HCT116 (cell line): ENCODE data around the gene PIK3CD. TPM values are rescaled to one million over a fixed set of nuclear protein-coding genes. Genes with fewer than 3 reads are reported as not detected.

Experiments used
- ATAC-seq: fragments of 200-7000 bp; cut with Tn5 transposase; 2 replicates; pipeline ENCODE4 v1.9.1; 2020; ENCODE audit warnings: mild to moderate bottlenecking, moderate library complexity
- BruUV-seq: library from RNA; stranded (reverse); fragments of 400-500 nt; replicated peaks from 2 replicates; lab custom pipeline; 2021; lab: Mats Ljungman, UMichigan
- CTCF ChIA-PET: fragments of 300-600 bp; sonication (Branson Sonifier 250); formaldehyde crosslinking; loops from one replicate; lab custom pipeline; 2021; ENCODE audit warnings: antibody characterized with exemption; lab: Charles Lee
- POLR2A ChIA-PET: fragments of 300-600, 350-600 bp; sonication (Branson Sonifier 250); formaldehyde crosslinking; loops from one replicate; lab custom pipeline; 2021; ENCODE audit warnings: antibody characterized with exemption; lab: Charles Lee
- RAD21 ChIA-PET, 2 experiments: fragments of 300-600 bp; sonication (Branson Sonifier 250); formaldehyde crosslinking; loops; one replicate each; lab custom pipeline; 2023; ENCODE audit warnings: low total read pairs in 2 of 2; ENCODE audit not compliant: uncharacterized antibody in 2 of 2, unreplicated experiment in 2 of 2, low non-redundant PET in 1 of 2; lab: Charles Lee
- DNase-seq: peaks from one replicate; pipeline ENCODE4 v3.0.0-alpha.2; 2010; ENCODE audit warnings: low read depth, low spot score
- H2AFZ ChIP-seq: fragments of 200-600 bp; shearing (Covaris generic), sonication (generic); 2 replicates; pipeline ENCODE4 v1.6.1; 2017; ENCODE audit warnings: low read depth, mixed run types, mixed read lengths, antibody characterized with exemption, low read length; ENCODE audit not compliant: poor library complexity, severe bottlenecking
- H3K27ac ChIP-seq: 2 replicates; pipeline ENCODE4 v1.5.1; 2012; ENCODE audit warnings: low read depth, low read length
- H3K27me3 ChIP-seq: fragments of 200-600 bp; sonication (generic); 2 replicates; pipeline ENCODE4 v1.6.1; 2016; ENCODE audit warnings: mixed run types, low read length, mixed read lengths; ENCODE audit not compliant: insufficient read depth
- H3K36me3 ChIP-seq, 2 experiments: fragments of 200-500 bp in 1 of 2; fragments of 200-600 bp in 1 of 2; sonication (Bioruptor generic) in 1 of 2; sonication (generic) in 1 of 2; 2 replicates each; pipeline versions ENCODE4 v1.5.1 to v1.6.1; 2014 to 2016; ENCODE audit warnings: low read length in 2 of 2, inconsistent platforms in 1 of 2, mixed read lengths in 1 of 2, mixed run types in 1 of 2; ENCODE audit not compliant: insufficient read depth in 2 of 2, control insufficient read depth in 1 of 2
- H3K4me1 ChIP-seq, 2 experiments: fragments of 200-600 bp in 1 of 2; sonication (generic) in 1 of 2; 2 replicates each; pipeline versions ENCODE4 v1.5.1 to v1.6.1; 2012 to 2017; ENCODE audit warnings: low read length in 2 of 2, inconsistent platforms in 1 of 2, mild to moderate bottlenecking in 1 of 2, mixed read lengths in 1 of 2, mixed run types in 1 of 2, moderate library complexity in 1 of 2; ENCODE audit not compliant: insufficient read depth in 2 of 2, control insufficient read depth in 1 of 2
- H3K4me2 ChIP-seq: fragments of 200-600 bp; sonication (generic); 2 replicates; pipeline ENCODE4 v1.6.1; 2017; ENCODE audit warnings: mixed run types, low read length, mixed read lengths
- H3K4me3 ChIP-seq, 2 experiments: fragments of 200-600 bp in 1 of 2; sonication (generic) in 1 of 2; replicated peaks in 1 of 2; 2 replicates each; pipeline ENCODE4 v1.5.1; 2011 to 2016; ENCODE audit warnings: low read length in 2 of 2, control low read depth in 1 of 2, low read depth in 1 of 2, mild to moderate bottlenecking in 1 of 2, mixed read lengths in 1 of 2, mixed run types in 1 of 2
- H3K79me2 ChIP-seq: fragments of 200-600 bp; sonication (generic); 2 replicates; pipeline ENCODE4 v1.6.1; 2017; ENCODE audit warnings: mild to moderate bottlenecking, mixed run types, low read length, moderate library complexity, mixed read lengths; ENCODE audit not compliant: insufficient read depth
- H3K9ac ChIP-seq: fragments of 200-600 bp; sonication (generic); 2 replicates; pipeline ENCODE4 v1.6.1; 2016; ENCODE audit warnings: low read length, mixed read lengths
- H3K9me2 ChIP-seq: fragments of 200-600 bp; sonication (generic), shearing (Covaris generic); 2 replicates; pipeline ENCODE4 v1.6.1; 2017; ENCODE audit warnings: mixed run types, mild to moderate bottlenecking, moderate library complexity; ENCODE audit not compliant: insufficient read depth
- H3K9me3 ChIP-seq, 2 experiments: fragments of 200-500 bp in 1 of 2; fragments of 200-600 bp in 1 of 2; sonication (Bioruptor generic) in 1 of 2; sonication (generic) in 1 of 2; 2 replicates each; pipeline ENCODE4 v1.6.1; 2014 to 2017; ENCODE audit warnings: low read length in 2 of 2, mixed read lengths in 2 of 2, inconsistent platforms in 1 of 2, low read depth in 1 of 2, mild to moderate bottlenecking in 1 of 2, mixed run types in 1 of 2, moderate library complexity in 1 of 2; ENCODE audit not compliant: control insufficient read depth in 1 of 2, insufficient read depth in 1 of 2
- H4K20me1 ChIP-seq: fragments of 200-600 bp; sonication (generic), shearing (Covaris generic); 2 replicates; pipeline ENCODE4 v1.6.1; 2017; ENCODE audit warnings: mixed run types, mild to moderate bottlenecking, moderate library complexity; ENCODE audit not compliant: insufficient read depth
- ATF3 ChIP-seq: IDR thresholded peaks from 2 replicates; pipeline ENCODE4 v1.6.1; 2012
- CBX3 ChIP-seq: IDR thresholded peaks from 2 replicates; pipeline ENCODE4 v1.6.1; 2012; ENCODE audit warnings: low read depth
- EGR1 ChIP-seq: IDR thresholded peaks from 2 replicates; pipeline ENCODE4 v1.6.1; 2012; ENCODE audit warnings: low read depth
- EZH2phosphoT487 ChIP-seq: fragments of 200-600 bp; IDR thresholded peaks from 2 replicates; pipeline ENCODE4 v1.6.1; 2018; ENCODE audit warnings: antibody characterized with exemption, borderline replicate concordance
- MAX ChIP-seq: IDR thresholded peaks from 2 replicates; pipeline ENCODE4 v1.6.1; 2012
- POLR2A ChIP-seq: IDR thresholded peaks from 2 replicates; pipeline ENCODE4 v1.7.0; 2011; ENCODE audit warnings: borderline replicate concordance; ENCODE audit not compliant: insufficient read depth, insufficient read length; ENCODE audit errors: extremely low read depth
- POLR2AphosphoS5 ChIP-seq: IDR thresholded peaks from 2 replicates; pipeline ENCODE4 v1.6.1; 2011; ENCODE audit warnings: mild to moderate bottlenecking, low read depth, low read length, moderate library complexity
- RAD21 ChIP-seq: IDR thresholded peaks from 2 replicates; pipeline ENCODE4 v1.6.1; 2012; ENCODE audit warnings: low read depth, mild to moderate bottlenecking
- SIN3A ChIP-seq: IDR thresholded peaks from 2 replicates; pipeline ENCODE4 v1.6.1; 2012; ENCODE audit warnings: low read depth
- SP1 ChIP-seq: IDR thresholded peaks from 2 replicates; pipeline ENCODE4 v1.6.1; 2012; ENCODE audit warnings: low read depth
- SRF ChIP-seq: IDR thresholded peaks from 2 replicates; pipeline ENCODE4 v1.6.1; 2012; ENCODE audit warnings: low read depth
- YY1 ChIP-seq: IDR thresholded peaks from 2 replicates; pipeline ENCODE4 v1.6.1; 2011; ENCODE audit warnings: low read length, low read depth, moderate library complexity, mild to moderate bottlenecking; ENCODE audit not compliant: insufficient replicate concordance; ENCODE audit errors: extremely low read depth
- ZBTB33 ChIP-seq: IDR thresholded peaks from 2 replicates; pipeline ENCODE4 v1.6.1; 2011; ENCODE audit warnings: mild to moderate bottlenecking, low read length, moderate library complexity; ENCODE audit not compliant: insufficient replicate concordance; ENCODE audit errors: extremely low read depth
- intact Hi-C: fragments of 100-400 bp; cut with micrococcal nuclease; formaldehyde crosslinking; loops from 2 replicates; pipeline ENCODE4 v1.10.0; 2022
- total RNA-seq: library from RNA; stranded (reverse); gene quantifications from one replicate; pipeline ENCODE4 v1.2.1, GENCODE V29; 2021; ENCODE audit not compliant: unreplicated experiment

Gene PIK3CD
- total RNA-seq, 1 experiment from 2014 or later, result 9.2 TPM

GRCh38 chr1:9618909-9619679 is 32.4 kb upstream of the PIK3CD start:
- Histone ChIP-seq H3K79me2 (no peaks in the 10 kb centered on the region), H3K4me3 (no peak overlapping the region), H3K9ac (no peak overlapping the region), H3K4me1 (peaks cover 7% of the 10 kb centered on the region in 2 experiments; a peak in 3 of 4 replicates), H3K27me3 (no peaks in the 10 kb centered on the region), H3K9me3 (no peaks in the 10 kb centered on the region), H3K36me3 (no peaks in the 10 kb centered on the region), H2AFZ (no peak overlapping the region), H3K27ac (no peak overlapping the region), H3K9me2 (no peaks in the 10 kb centered on the region), H4K20me1 (no peaks in the 10 kb centered on the region), H3K4me2 (no peak overlapping the region)
- no peak for ATAC-seq
- RAD21 ChIA-PET, result no interaction called here
- no peak for DNase-seq
- CTCF ChIA-PET, result no interaction called here
- TF ChIP-seq ATF3, result no peak
- TF ChIP-seq POLR2A, result no peak
- no peak for TF ChIP-seq SIN3A
- no peak for TF ChIP-seq RAD21
- TF ChIP-seq SP1, result no peak
- TF ChIP-seq SRF, result no peak
- no peak for TF ChIP-seq POLR2AphosphoS5
- TF ChIP-seq EGR1, result no peak
- no peak for TF ChIP-seq CBX3
- intact Hi-C loops, result no loop called here
- no TSS peak for BruUV-seq
- POLR2A ChIA-PET, result no interaction called here

GRCh38 chr1:9621032-9621431 is 30.5 kb upstream of the PIK3CD start:
- intact Hi-C loops, result no loop called here
- Histone ChIP-seq H3K9ac (no peak overlapping the region), H3K36me3 (no peaks in the 10 kb centered on the region), H3K9me3 (no peaks in the 10 kb centered on the region), H3K27ac (no peak overlapping the region), H3K4me3 (no peak overlapping the region), H3K4me2 (no peak overlapping the region), H4K20me1 (no peaks in the 10 kb centered on the region), H3K79me2 (no peaks in the 10 kb centered on the region), H3K4me1 (peaks cover 4 to 7% of the 10 kb centered on the region in 2 experiments; a peak in 3 of 4 replicates), H3K27me3 (no peaks in the 10 kb centered on the region), H3K9me2 (no peaks in the 10 kb centered on the region), H2AFZ (no peak overlapping the region)
- ChIA-PET RAD21 (no interaction called here), POLR2A (no interaction called here), CTCF (no interaction called here)
- BruUV-seq, result no TSS peak
- DNase-seq (no peak), ATAC-seq (no peak)
- TF ChIP-seq ZBTB33 (no peak), MAX (no peak), YY1 (no peak), SP1 (no peak), EZH2phosphoT487 (no peak), CBX3 (no peak)
